ENCODE data around the gene ZNF85. TPM values are rescaled to one million over a fixed set of nuclear protein-coding genes. Genes with fewer than 3 reads are reported as not detected.
A peak's percentile ranks its signal among the peaks of the same experiment; 100 is the strongest.
"Not testable (repeated sequence)": the region's sequence is repeated elsewhere in the genome, so short reads cannot be mapped to it uniquely, and the experiment has no call there.

The ZNF85 gene
- total RNA-seq, 4 donors from 2014 or later, result 2.5 to 14.6 (median 8.1) TPM

- 80% methylated on average over 3 of the region's 3 CpGs; no CpG with 5 or more reads in 1 of the 2 donors for WGBS, 2 donors (ENCODE audit: low coverage in 1 of 2)
- Histone ChIP-seq H3K27me3 (no peaks in the 10 kb centered on the region), H3K4me3 (no peak overlapping the region), H3K9me3 (no peaks in the 10 kb centered on the region), H3K36me3 (no peaks in the 10 kb centered on the region), H3K4me1 (no peaks in the 10 kb centered on the region), H3K27ac (no peak overlapping the region)
- TF ChIP-seq POLR2AphosphoS5 (IDR thresholded peaks at IDR 0.05) (no peak), POLR2A (IDR thresholded peaks at IDR 0.05) (no peak), EP300 (IDR thresholded peaks at IDR 0.05) (no peak), CTCF (IDR thresholded peaks at IDR 0.05) (no peak)
- no peak for ATAC-seq
These were observed 46.8 kb downstream of the ZNF85 start for GRCh38 chr19:20969898-20970297.

- H3K9me3 ChIP-seq, result peaks cover 0 to 11% (median 0%) of the 10 kb centered on the region in 3 donors
- not testable (repeated sequence) for H3K36me3 ChIP-seq, ATAC-seq, H3K4me1 ChIP-seq, H3K27ac ChIP-seq, H3K4me3 ChIP-seq, H3K27me3 ChIP-seq
- 90% methylated on average over 2 of the region's 2 CpGs; no CpG with 5 or more reads in 1 of the 2 donors for WGBS, 2 donors (ENCODE audit: low coverage in 1 of 2)
These were observed 69.7 kb downstream of the ZNF85 start for GRCh38 chr19:20992788-20993187.

GRCh38 chr19:20999731-21000352 is 76.8 kb downstream of the ZNF85 start:
- Histone ChIP-seq H3K9me3 (no peaks in the 10 kb centered on the region), H3K4me1 (peaks cover 0 to 12% (median 6%) of the 10 kb centered on the region in 3 donors), H3K27ac (no peak overlapping the region), H3K4me3 (peak overlapping the region; percentile 34 to 48), H3K27me3 (no peaks in the 10 kb centered on the region), H3K36me3 (no peaks in the 10 kb centered on the region)
- peak; percentile 98 for ATAC-seq
- TF ChIP-seq POLR2AphosphoS5 (IDR thresholded peaks at IDR 0.05) (no peak), POLR2A (IDR thresholded peaks at IDR 0.05) (no peak), CTCF (IDR thresholded peaks at IDR 0.05) (no peak), EP300 (IDR thresholded peaks at IDR 0.05) (no peak)
- 0% methylated on average over 2 of the region's 29 CpGs; no CpG with 5 or more reads in 1 of the 2 donors for WGBS, 2 donors (ENCODE audit: low coverage in 1 of 2)

Other genes with a start within 250 kb of the ZNF85 start
- gene ZNF66, start 146.9 kb upstream of the ZNF85 start, total RNA-seq, result 1 to 10 TPM in 3 of 4 donors, not detected in 1; 1.7 to 2.0 (median 1.7) TPM
- 10 to 100 TPM in 2 of 4 donors, 1 to 10 TPM in 2; 5.8 to 12.7 (median 10.4) TPM for gene ZNF430, start 97.4 kb downstream of the ZNF85 start, total RNA-seq
- gene ZNF714, start 159.0 kb downstream of the ZNF85 start, total RNA-seq, result 1 to 10 TPM; 2.0 to 4.8 (median 2.5) TPM
- 10 to 100 TPM in 2 of 4 donors, 1 to 10 TPM in 2; 6.5 to 12.5 (median 9.9) TPM for gene ZNF431, start 218.8 kb downstream of the ZNF85 start, total RNA-seq